Subcutaneous adipose tissue (tissue), 4 donors: ENCODE data around the gene TYSND1. TPM values are rescaled to one million over a fixed set of nuclear protein-coding genes. Genes with fewer than 3 reads are reported as not detected.

Experiments
- CTCF ChIP-seq: fragments of 450-650 bp; IDR thresholded peaks from one replicate; pipeline ENCODE4 v1.5.1; 2016; ENCODE audit warnings: low read depth, mild to moderate bottlenecking, control low read depth, antibody characterized with exemption, moderate library complexity
- total RNA-seq, 4 donors: library from RNA; depleted of rRNA; stranded (reverse); fragments of >200 nt; gene quantifications; one replicate each; pipeline ENCODE4 v1.1.0, GENCODE V29; 2016

The TYSND1 gene
- total RNA-seq, 4 donors from 2014 or later: 6.7 to 21.9 (median 13.2) TPM

- TF ChIP-seq CTCF: no peak
These were observed 30.4 kb downstream of the TYSND1 start for GRCh38 chr10:70115948-70116682.

GRCh38 chr10:70114902-70115301 lies 31.6 kb downstream of the TYSND1 start:
- TF ChIP-seq CTCF: no peak

- TF ChIP-seq CTCF: no peak
These were observed 34.4 kb downstream of the TYSND1 start for GRCh38 chr10:70112071-70112470.

GRCh38 chr10:70111496-70111895 lies 35.0 kb downstream of the TYSND1 start:
- TF ChIP-seq CTCF: no peak

GRCh38 chr10:70109064-70109729 lies 37.3 kb downstream of the TYSND1 start:
- TF ChIP-seq CTCF: no peak

- TF ChIP-seq CTCF: no peak
These were observed 39.3 kb downstream of the TYSND1 start for GRCh38 chr10:70106958-70107791.

GRCh38 chr10:70101668-70102067 lies 44.8 kb downstream of the TYSND1 start:
- TF ChIP-seq CTCF: no peak
